Left lung (tissue), 10 donors: ENCODE data around the gene CAPRIN2. TPM values are rescaled to one million over a fixed set of nuclear protein-coding genes. Genes with fewer than 3 reads are reported as not detected.

Experiments used
- ATAC-seq: fragments of 200-7000 bp; cut with Tn5 transposase; one replicate; pipeline ENCODE4 v1.9.1; 2020; ENCODE audit warnings: moderate library complexity
- DNase-seq, 4 donors: peaks; one replicate each; pipeline ENCODE4 v3.0.0-alpha.2; 2013 to 2020
- H3K27ac ChIP-seq, 2 donors: fragments of 200-600 bp; sonication (generic) in 1 of 2; one replicate each; pipeline versions ENCODE4 v1.5.0 to v1.8.0; 2020 to 2021
- H3K27me3 ChIP-seq, 2 donors: fragments of 200-600 bp; sonication (generic) in 1 of 2; one replicate each; pipeline versions ENCODE4 v1.5.0 to v1.8.0; 2020 to 2021
- H3K36me3 ChIP-seq, 2 donors: fragments of 200-600 bp; sonication (generic) in 1 of 2; one replicate each; pipeline versions ENCODE4 v1.5.0 to v1.8.0; 2020 to 2021
- H3K4me1 ChIP-seq, 2 donors: fragments of 200-600 bp; one replicate each; pipeline ENCODE4 v1.8.0; 2021
- H3K4me3 ChIP-seq, 2 donors: fragments of 200-600 bp; sonication (generic) in 1 of 2; one replicate each; pipeline versions ENCODE4 v1.5.0 to v1.8.0; 2020 to 2021; ENCODE audit warnings: mild to moderate bottlenecking in 1 of 2
- H3K9me3 ChIP-seq, 2 donors: fragments of 200-600 bp; sonication (generic) in 1 of 2; one replicate each; pipeline versions ENCODE4 v1.5.0 to v1.8.0; 2020 to 2021
- CTCF ChIP-seq, 2 donors: fragments of 200-600 bp; sonication (generic) in 1 of 2; IDR thresholded peaks; one replicate each; pipeline versions ENCODE4 v1.5.0 to v1.8.0; 2021; ENCODE audit warnings: antibody characterized with exemption in 2 of 2
- intact Hi-C, 2 donors: fragments of 100-400 bp; cut with DNase I; formaldehyde crosslinking; loops; one replicate each; pipeline versions ENCODE4 v1.11.2 to v1.14.2; 2022
- polyA plus RNA-seq, 6 donors: library from polyadenylated mRNA; unstranded; fragments of 120-200 nt; gene quantifications; one replicate each; pipeline ENCODE4 v1.2.1, GENCODE V29; 2013; ENCODE audit not compliant: insufficient read length in 6 of 6
- total RNA-seq, 2 donors: library from RNA; stranded (reverse); fragmentation: NEBNext Ultra II Directional; extraction: Animal tissue kit (Norgen Biotek cat#: 25700); gene quantifications; one replicate each; pipeline ENCODE4 v1.2.1, GENCODE V29; 2021
- donor health status: DM: no; HTN: yes; CAD: no.
- donor health status: DM: no; HTN: no; CAD: no.

Gene CAPRIN2
- total and polyA plus RNA-seq, 8 donors, result 16.4 to 66.3 (median 46.0) TPM

DNA sequence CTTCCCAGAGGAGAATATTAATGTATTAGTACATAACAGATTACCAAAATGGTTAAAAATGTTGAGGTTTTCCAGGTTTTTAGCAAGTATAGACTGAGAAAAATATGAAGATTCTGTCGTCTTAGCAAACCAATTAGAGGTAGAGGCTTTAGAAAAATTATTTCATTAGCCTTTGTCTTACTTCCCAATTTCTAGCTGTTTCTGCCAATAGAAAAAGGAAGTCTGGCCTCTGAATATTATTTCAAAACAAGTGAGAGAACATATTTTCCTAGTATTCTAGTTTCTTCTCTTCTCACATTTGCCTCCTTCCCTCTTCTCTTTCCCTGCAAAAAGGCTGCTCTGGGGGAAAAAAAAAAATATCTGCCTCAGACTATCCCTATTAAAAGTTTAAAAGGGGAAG lies 75.5 kb downstream of the CAPRIN2 start:
- Histone ChIP-seq H3K27me3 (no peaks in the 10 kb centered on the region), H3K4me3 (no peak overlapping the region), H3K27ac (peak overlapping the region; percentile 29 to 76), H3K4me1 (peaks cover 0 to 24% of the 10 kb centered on the region in 2 donors), H3K9me3 (no peaks in the 10 kb centered on the region), H3K36me3 (peaks cover 0 to 64% of the 10 kb centered on the region in 2 donors)
- TF ChIP-seq CTCF (IDR thresholded peaks at IDR 0.05), result no peak
- intact Hi-C loops, result no loop called here
- ATAC-seq, result no peak
- DNase-seq, result no peak

DNA sequence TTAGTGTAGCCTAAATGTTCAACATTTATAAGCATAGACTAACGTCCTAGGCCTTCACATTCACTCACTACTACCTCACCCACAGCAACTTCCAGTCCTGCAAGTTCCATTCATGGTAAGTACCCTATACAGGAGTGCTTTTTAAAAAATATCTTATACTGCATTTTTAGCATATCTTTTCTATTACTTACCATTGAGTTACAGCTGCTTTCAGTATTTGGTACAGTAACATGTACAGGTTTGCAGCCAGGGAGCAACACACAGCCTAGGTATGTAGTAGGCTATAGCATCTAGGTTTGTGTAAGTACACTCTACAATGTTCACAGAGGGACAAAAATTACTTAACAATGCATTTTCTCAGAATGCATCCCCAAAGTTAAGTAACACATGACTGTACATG lies 76.5 kb downstream of the CAPRIN2 start:
- peaks cover 0 to 74% of the 10 kb centered on the region in 2 donors for H3K36me3 ChIP-seq
- H3K9me3 ChIP-seq, result no peaks in the 10 kb centered on the region
- TF ChIP-seq CTCF (IDR thresholded peaks at IDR 0.05), result no peak
- H3K27me3 ChIP-seq, result no peaks in the 10 kb centered on the region
- ATAC-seq (no peak), DNase-seq (no peak)
- intact Hi-C loops, result no loop called here
- peak overlapping the region in 1 of 2 donors; percentile 76 for H3K27ac ChIP-seq
- H3K4me1 ChIP-seq, result peaks cover 0 to 24% of the 10 kb centered on the region in 2 donors
- H3K4me3 ChIP-seq, result no peak overlapping the region

GRCh38 chr12:30661210-30661609 lies 93.5 kb downstream of the CAPRIN2 start:
- H3K27ac ChIP-seq, result no peak overlapping the region
- DNase-seq (no peak), ATAC-seq (no peak)
- peaks cover 0 to 81% of the 10 kb centered on the region in 2 donors for H3K36me3 ChIP-seq
- TF ChIP-seq CTCF (IDR thresholded peaks at IDR 0.05), result no peak
- no peaks in the 10 kb centered on the region for H3K4me1 ChIP-seq
- H3K4me3 ChIP-seq, result no peak overlapping the region
- no peaks in the 10 kb centered on the region for H3K9me3 ChIP-seq
- intact Hi-C loops, result no loop called here
- no peaks in the 10 kb centered on the region for H3K27me3 ChIP-seq

Other genes with a start within 250 kb of the CAPRIN2 start
- 10 to 100 TPM; 48.4 to 49.0 TPM for gene IPO8, start 59.1 kb downstream of the CAPRIN2 start, total RNA-seq
- gene IPO8, start 59.1 kb downstream of the CAPRIN2 start, polyA plus RNA-seq, result 10 to 100 TPM; 45.6 to 53.6 (median 51.6) TPM
- gene TSPAN11, start 171.8 kb upstream of the CAPRIN2 start, total RNA-seq, result 10 to 100 TPM in 1 of 2 donors, 1 to 10 TPM in 1; 4.1 to 16.6 TPM
- 10 to 100 TPM; 11.6 to 18.2 (median 14.7) TPM for gene TSPAN11, start 171.8 kb upstream of the CAPRIN2 start, polyA plus RNA-seq